ENCODE measurements around the gene PPP1R14D.

PPP1R14D gene

DNA sequence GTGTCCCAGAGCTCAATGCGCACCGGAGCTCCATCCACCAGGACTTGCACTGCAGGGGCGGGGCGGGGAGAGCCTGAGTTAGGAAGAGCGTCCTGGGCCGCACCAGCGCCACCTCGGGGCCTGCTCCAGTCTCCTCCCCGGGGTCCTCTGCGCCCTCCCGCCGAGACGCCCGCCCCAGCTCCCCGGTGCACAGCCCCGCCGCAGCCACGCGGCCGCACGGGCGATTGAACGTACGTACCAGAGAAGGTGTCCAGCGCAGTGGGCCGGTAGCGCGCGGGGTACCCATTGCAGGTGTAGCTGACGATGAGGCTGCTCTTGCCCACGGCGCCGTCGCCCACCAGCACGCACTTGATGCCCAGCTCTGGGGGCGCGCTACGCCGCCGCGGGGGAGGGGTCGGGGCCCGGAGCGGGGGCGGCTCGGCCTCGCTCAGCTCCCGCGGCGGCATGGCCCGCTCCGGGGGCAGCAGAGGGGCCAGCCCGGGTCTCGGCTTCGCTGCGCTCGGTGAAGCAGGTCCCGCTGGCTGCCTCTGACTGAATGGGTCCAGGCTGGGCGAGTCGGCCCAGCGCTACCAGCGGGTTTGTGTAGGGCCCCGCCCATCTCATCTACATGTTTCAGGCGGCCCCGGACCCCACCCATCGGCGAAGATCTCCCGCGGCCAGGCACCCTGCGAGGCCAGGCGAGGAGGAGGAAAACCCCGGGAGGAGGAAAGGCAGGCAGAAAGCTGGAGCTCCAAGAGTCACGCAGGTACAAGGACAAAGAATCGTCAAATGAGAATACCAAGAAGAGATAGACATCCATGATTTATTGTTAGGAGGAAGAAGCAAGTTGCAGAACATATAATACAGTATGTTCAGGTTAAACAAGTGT lies 45.4 kb upstream of the PPP1R14D start, which contains the start of gene RHOV:
Gene RHOV (minus strand): TSS at position 541 of the 868 bp plus-strand sequence. CDS start 95 bp downstream, at position 446.
- Histone ChIP-seq H3K79me2 (ENCODE audit: control insufficient read depth, low read length) (no peaks in the 10 kb centered on the region), H3K9me2 (replicated peaks; ENCODE audit: control insufficient read depth, low read length) (no peaks in the 10 kb centered on the region), H3K36me3 (ENCODE audit: control insufficient read depth, low read length) (no peaks in the 10 kb centered on the region), H3K4me1 (ENCODE audit: control insufficient read depth, low read length) (peaks cover 22% of the 10 kb centered on the region), H3K4me2 (ENCODE audit: low read length) (peak within 1 kb of the TSS; percentile 100), H3F3A (ENCODE audit: control insufficient read depth, insufficient read depth) (no peaks in the 10 kb centered on the region), H3K9me3 (ENCODE audit: control insufficient read depth, insufficient read depth, low read length) (no peaks in the 10 kb centered on the region), H4K20me1 (ENCODE audit: control insufficient read depth, insufficient read depth, low read depth, low read length) (no peaks in the 10 kb centered on the region), H3K27ac (ENCODE audit: low read depth, low read length) (no peak within 1 kb of the TSS), H3K27me3 (ENCODE audit: control insufficient read depth, low read length) (no peaks in the 10 kb centered on the region), H3K4me3 (ENCODE audit: low read length) (peak within 1 kb of the TSS; percentile 90)
- TF ChIP-seq, protein P1, sequence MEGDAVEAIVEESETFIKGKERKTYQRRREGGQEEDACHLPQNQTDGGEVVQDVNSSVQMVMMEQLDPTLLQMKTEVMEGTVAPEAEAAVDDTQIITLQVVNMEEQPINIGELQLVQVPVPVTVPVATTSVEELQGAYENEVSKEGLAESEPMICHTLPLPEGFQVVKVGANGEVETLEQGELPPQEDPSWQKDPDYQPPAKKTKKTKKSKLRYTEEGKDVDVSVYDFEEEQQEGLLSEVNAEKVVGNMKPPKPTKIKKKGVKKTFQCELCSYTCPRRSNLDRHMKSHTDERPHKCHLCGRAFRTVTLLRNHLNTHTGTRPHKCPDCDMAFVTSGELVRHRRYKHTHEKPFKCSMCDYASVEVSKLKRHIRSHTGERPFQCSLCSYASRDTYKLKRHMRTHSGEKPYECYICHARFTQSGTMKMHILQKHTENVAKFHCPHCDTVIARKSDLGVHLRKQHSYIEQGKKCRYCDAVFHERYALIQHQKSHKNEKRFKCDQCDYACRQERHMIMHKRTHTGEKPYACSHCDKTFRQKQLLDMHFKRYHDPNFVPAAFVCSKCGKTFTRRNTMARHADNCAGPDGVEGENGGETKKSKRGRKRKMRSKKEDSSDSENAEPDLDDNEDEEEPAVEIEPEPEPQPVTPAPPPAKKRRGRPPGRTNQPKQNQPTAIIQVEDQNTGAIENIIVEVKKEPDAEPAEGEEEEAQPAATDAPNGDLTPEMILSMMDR (IDR thresholded peaks at IDR 0.05; ENCODE audit: low read depth, low read length, poor library complexity, severe bottlenecking) = peak; percentile 57
- no peak for TF ChIP-seq EZH2phosphoT487 (IDR thresholded peaks at IDR 0.05; ENCODE audit: borderline replicate concordance, low read length)

GRCh38 chr15:40872791-40873693 lies 44.5 kb upstream of the PPP1R14D start:
- no peaks in the 10 kb centered on the region for H3K79me2 ChIP-seq (ENCODE audit: control insufficient read depth, low read length)
- no peak for TF ChIP-seq EZH2phosphoT487 (IDR thresholded peaks at IDR 0.05; ENCODE audit: borderline replicate concordance, low read length)
- TF ChIP-seq, protein P1 (IDR thresholded peaks at IDR 0.05; ENCODE audit: low read depth, low read length, poor library complexity, severe bottlenecking) = no peak
- no peaks in the 10 kb centered on the region for H3K9me2 ChIP-seq (replicated peaks; ENCODE audit: control insufficient read depth, low read length)

DNA sequence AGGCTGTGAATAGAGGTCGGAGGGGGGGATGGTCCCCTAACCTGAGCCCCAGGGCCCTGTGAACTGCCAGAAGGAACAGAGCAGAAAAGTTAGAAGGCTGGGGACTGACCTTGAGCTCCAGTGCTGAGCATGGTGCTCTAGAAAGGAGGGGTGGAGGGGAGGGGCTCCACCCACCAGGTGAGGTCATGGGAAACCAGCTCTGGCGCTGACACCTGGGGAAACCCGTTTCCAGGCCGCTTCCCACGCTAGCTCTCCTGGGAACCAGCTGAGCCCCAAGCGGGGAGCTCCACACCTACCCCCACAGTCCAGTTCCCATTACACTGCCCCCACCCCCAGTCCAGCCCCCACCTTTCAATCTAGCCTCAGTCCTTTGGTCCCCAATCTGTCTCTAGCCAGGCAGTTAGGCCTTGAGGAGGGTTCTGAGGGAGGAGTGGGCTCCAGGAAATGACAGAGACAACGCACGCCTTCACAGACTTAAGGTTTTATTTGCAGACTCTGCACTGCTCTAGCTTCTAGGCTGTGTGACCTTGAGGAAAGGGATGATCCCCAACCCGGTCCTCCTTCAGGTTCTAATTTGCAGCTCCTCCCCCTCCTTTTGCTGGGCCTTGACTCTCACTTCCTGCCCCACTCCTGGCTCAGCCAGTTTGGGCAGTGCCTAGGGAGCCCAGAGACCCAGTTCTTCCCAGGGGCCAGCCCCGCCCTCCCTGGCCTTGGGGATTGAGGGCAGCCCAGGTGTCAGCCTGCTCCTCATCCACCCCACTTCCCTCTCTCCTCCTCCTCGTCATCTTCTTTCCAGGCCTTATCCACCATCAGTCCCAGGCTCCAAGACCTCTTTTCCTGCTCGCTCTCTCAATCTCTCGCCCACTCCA lies 43.5 kb upstream of the PPP1R14D start:
- Histone ChIP-seq H4K20me1 (ENCODE audit: control insufficient read depth, insufficient read depth, low read depth, low read length) (no peaks in the 10 kb centered on the region), H3K9me2 (replicated peaks; ENCODE audit: control insufficient read depth, low read length) (no peaks in the 10 kb centered on the region), H3K36me3 (ENCODE audit: control insufficient read depth, low read length) (no peaks in the 10 kb centered on the region), H3K79me2 (ENCODE audit: control insufficient read depth, low read length) (no peaks in the 10 kb centered on the region), H3K4me2 (ENCODE audit: low read length) (no peak overlapping the region), H3K4me1 (ENCODE audit: control insufficient read depth, low read length) (peaks cover 22% of the 10 kb centered on the region), H3K9me3 (ENCODE audit: control insufficient read depth, insufficient read depth, low read length) (no peaks in the 10 kb centered on the region), H3K27me3 (ENCODE audit: control insufficient read depth, low read length) (no peaks in the 10 kb centered on the region), H3K4me3 (ENCODE audit: low read length) (no peak overlapping the region), H3F3A (ENCODE audit: control insufficient read depth, insufficient read depth) (no peaks in the 10 kb centered on the region), H3K27ac (ENCODE audit: low read depth, low read length) (no peak overlapping the region)
- TF ChIP-seq, protein P1 (IDR thresholded peaks at IDR 0.05; ENCODE audit: low read depth, low read length, poor library complexity, severe bottlenecking) = no peak
- no peak for TF ChIP-seq EZH2phosphoT487 (IDR thresholded peaks at IDR 0.05; ENCODE audit: borderline replicate concordance, low read length)

More at GRCh38 chr15:40872791-40873693, 44.5 kb upstream of the PPP1R14D start:
- peak overlapping the region; percentile 90 for H3K4me3 ChIP-seq (ENCODE audit: low read length)
- no peaks in the 10 kb centered on the region for H4K20me1 ChIP-seq (ENCODE audit: control insufficient read depth, insufficient read depth, low read depth, low read length)
- H3K36me3 ChIP-seq (ENCODE audit: control insufficient read depth, low read length) = no peaks in the 10 kb centered on the region
- H3F3A ChIP-seq (ENCODE audit: control insufficient read depth, insufficient read depth) = no peaks in the 10 kb centered on the region
- H3K27ac ChIP-seq (ENCODE audit: low read depth, low read length) = no peak overlapping the region
- peak overlapping the region; percentile 100 for H3K4me2 ChIP-seq (ENCODE audit: low read length)
- peaks cover 22% of the 10 kb centered on the region for H3K4me1 ChIP-seq (ENCODE audit: control insufficient read depth, low read length)
- H3K27me3 ChIP-seq (ENCODE audit: control insufficient read depth, low read length) = no peaks in the 10 kb centered on the region
- no peaks in the 10 kb centered on the region for H3K9me3 ChIP-seq (ENCODE audit: control insufficient read depth, insufficient read depth, low read length)

All from DOHH2 (cell line).